CD4-positive, alpha-beta T cell treated with Interferon alpha-2 for 1 hour (primary cell): ENCODE measurements around the gene FAM24A.

ENCODE experiments used
- DNase-seq, 2 donors: peaks; one replicate each; pipeline ENCODE4 v3.0.0-alpha.2; 2020 to 2022

The FAM24A gene

DNA sequence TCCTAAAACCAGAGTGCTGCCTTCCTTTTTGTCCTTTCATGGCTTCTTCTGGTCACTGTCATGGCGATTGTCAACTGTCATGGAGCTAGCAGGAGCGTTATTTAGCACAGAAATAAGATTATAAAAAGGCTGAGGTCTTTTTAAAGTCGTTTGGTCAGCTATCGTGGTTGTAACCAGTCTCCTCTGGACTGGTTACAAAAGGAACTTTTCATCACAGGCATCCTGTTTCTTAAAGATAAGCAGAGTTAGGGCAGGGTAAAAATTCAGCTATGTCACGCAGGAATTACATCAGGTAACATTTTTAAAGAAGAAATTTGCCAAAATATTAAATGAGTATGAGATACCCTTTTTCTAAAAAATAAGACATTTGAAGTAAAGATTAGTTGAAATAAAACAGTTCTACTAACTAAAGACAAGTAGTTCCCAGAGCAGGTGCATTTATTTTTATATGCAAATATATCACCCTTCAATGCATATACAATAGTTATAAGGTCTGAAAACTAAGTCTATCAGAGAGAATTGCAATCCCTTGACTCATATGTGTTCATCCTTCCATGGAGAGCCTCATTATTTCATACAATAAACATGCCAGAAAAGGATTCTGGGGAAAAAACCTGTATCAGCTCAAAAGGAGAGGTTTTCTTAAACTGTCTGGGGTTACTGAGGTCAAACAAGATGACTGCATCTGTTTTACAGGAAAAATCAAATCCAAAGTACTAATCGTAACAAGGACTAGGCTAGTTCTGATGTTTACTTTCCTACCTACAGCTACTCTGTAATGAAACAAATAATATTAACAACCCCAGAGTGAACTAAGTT lies 20.9 kb downstream of the FAM24A start:
- no peak for DNase-seq

DNA sequence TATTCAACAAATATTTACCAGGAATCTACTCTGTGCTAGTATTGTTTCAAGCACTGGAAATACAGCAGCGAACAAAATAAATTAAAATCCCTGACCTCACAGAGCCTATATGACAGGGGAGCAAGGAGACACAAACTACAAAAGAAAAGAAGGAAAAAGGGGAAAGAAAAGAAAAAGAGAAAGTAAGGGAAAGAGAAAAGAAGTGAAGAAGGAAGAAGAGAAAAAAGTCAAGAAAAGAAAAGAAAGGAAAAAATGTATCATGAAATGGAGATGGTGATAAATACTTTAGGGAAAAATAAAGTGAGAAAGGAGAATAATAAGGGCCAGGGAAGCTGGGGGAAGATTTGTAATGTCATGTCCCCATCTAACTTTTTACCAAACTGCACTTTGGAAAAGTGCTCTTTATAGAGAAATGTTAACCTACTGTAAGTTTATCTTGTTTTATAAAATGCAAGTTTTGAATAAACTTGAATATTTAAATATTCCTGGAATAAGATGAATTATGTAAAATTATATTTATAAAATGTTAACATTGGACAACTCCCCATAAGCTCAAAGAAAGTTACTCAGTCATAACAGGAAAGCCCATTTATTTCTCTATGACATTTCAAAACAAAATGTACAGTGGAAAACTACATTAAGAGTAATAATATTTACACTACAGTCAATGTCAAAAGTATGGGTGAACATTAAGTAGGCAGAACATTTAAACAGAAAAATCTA lies 28.9 kb downstream of the FAM24A start:
- DNase-seq: no peak

- DNase-seq: no peak
Measured at GRCh38 chr10:122939856-122940543, 29.6 kb downstream of the FAM24A start.

DNA sequence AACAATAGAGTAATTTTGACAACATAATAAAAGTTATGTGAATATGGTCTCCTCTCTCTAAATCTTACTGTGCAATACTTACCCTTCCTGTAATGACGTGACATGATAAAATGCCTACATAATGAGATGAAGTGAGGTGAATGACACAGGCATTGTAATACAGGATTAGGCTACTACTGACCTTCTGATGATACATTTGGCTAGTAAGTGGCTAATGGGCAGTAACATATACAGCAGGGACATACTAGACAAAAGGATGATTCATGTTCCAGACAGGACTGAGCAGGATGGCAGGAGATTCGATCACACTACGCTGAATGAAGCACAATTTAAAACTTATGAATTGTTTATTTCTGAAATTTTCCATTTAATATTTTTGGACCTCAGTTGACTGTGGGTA lies 38.9 kb downstream of the FAM24A start:
- no peak for DNase-seq

DNA sequence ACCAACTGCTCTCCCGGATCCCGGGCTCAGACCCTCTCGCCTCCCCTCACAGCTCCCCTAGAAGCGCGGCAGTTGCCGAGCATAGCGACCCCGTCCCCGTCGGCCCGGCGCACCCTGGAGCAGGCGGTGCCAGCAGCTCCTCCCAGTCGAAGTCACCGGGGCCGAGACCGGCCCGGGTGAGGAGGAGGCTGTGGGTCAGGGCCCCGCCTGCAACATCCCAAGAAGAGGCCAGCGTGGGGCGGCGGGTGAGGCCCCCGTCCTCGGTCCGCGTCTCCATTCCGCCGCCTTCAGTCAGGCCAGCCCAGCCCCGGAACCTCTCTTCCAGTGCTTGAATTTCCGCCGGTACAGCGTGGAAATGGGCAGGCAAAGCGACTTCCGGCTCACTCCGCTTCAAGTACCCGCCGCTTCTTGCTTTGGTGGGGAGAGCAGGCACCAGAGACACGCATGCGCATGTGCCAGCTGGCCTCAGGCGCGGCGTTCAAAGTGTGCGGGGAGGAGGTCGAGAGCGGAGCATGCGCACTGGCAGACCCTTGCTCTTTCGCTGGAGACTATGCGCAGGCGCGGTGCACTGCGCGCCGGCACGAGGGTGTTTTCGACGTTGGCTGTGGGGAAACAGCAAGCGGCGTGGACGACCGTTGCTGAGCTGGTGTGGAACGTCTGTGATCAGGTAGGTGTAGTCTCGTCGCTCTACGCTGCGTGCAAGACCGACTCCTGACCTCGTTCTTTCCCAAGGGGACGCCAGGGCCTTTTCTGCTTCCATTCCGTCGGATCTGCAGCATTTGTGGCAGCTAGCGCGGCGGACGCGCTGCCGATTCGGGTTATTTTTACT lies 43.7 kb downstream of the FAM24A start, which contains the start of gene C10orf88:
Gene C10orf88, minus strand, starts transcription at position 326 of the 829 bp plus-strand sequence. Its CDS starts 49 bp downstream, at position 277.
- peak; percentile 99 for DNase-seq

DNA sequence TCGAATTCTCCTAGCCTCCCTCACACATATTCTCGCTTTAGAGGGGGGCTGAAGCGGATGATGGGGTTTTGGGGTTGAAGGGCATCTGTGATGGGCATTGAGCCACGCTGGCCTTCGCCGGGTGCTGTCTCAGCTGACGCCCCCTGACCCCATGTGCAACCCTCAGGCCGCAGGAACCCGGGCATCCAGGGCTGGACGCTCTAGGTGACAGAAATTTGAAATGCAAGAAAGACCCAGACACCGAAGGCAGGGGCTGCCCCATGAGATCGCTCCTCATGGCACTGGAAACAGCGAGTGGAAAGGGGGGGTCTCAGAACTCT lies 44.3 kb downstream of the FAM24A start:
- DNase-seq: no peak

GRCh38 chr10:122955892-122956291 lies 45.5 kb downstream of the FAM24A start:
- DNase-seq: no peak

DNA sequence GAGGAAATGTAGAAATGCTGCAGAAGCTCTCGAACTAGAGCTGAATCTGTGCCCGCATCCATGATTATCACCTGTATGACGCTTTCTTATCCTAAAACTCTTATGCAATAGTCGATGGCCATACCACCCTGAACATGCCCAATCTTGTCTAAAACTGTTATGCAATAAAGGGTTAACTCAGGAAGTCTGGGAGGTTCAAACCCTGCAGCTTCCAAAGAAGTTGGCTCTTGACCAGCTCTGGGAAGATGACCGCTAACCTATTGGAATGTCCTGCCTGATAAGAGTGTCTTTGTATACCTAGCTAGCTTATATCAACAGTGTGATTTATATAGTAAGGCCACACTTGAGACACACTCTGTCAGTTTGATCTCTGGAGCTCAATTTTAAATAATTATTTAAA lies 47.1 kb downstream of the FAM24A start:
- no peak for DNase-seq

DNA sequence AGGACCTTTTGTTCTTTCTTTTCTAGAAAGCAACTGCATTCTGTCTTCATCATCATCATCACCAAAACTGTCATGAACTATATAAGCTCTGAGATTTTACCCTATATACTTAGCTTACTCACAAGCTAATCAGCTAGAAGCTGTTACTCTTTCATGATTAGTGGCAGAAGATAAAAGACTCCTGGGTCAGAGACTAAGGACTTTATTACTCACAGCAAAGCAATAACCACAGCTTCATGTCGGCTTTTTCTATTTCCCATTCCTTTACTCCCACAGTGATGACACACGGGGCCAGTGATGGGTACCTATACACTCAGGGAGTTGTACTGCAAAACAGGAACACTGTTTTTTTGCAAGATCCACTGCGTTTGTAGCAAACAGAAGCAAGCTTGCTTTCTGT lies 52.0 kb downstream of the FAM24A start:
- no peak for DNase-seq
